ENCODE measurements around the gene SPNS3. TPM values are rescaled to one million over a fixed set of nuclear protein-coding genes. Genes with fewer than 3 reads are reported as not detected.

The SPNS3 gene
- total and polyA plus RNA-seq, 2 experiments from 2014 or later: 0.17 to 0.60 TPM

DNA sequence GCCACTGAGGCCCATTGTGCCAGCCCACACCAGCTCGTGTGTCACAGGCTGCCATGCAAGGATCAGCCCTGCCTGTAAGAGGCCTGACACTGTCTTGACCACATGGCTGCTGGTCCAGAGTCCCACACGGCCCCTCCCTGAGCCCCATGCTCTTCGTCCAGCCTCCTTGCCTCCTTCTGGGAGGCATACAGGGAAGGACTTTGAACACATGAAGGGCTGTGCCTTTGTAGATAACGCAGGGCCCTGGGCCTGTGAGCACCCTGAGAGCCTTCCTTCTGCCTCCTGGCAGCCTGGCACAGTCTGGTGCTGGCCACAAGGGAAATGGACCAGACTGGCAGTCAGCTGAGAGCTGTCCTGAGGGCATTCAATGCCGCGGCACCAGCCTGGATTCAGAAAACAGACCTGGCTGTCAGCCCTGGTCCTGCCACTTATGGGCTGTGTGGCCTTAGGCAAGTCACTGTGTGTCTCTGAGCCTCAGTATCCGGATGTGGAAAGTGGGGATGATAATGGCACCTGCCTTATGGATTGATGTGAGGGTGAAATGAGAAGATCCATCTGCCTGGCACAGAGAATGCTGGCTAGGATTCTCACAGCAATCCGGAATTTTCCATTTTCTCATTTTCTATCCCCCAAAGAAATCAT lies 45.7 kb downstream of the SPNS3 start:
- Histone ChIP-seq H3K4me2 (no peak overlapping the region), H3K9me3 (ENCODE audit: low read depth) (no peaks in the 10 kb centered on the region), H3K79me2 (no peaks in the 10 kb centered on the region), H3K9me2 (replicated peaks; ENCODE audit: insufficient read depth) (no peaks in the 10 kb centered on the region), H3K4me1 (ENCODE audit: insufficient read depth) (peaks cover 65% of the 10 kb centered on the region), H3K27me3 (no peaks in the 10 kb centered on the region), H3K27ac (peak overlapping the region; percentile 85), H3K4me3 (no peak overlapping the region), H3K36me3 (replicated peaks; ENCODE audit: insufficient read depth, low read depth) (no peaks in the 10 kb centered on the region), H4K20me1 (ENCODE audit: insufficient read depth, poor library complexity, severe bottlenecking) (no peaks in the 10 kb centered on the region), H2AFZ (no peak overlapping the region)
- WGBS (ENCODE audit: low lambda C conversion rate, missing lambda C conversion rate): 86% methylated on average over 8 of the region's 8 CpGs
- TF ChIP-seq EZH2 (IDR thresholded peaks at IDR 0.05; ENCODE audit: borderline replicate concordance) (no peak), EZH2phosphoT487 (IDR thresholded peaks at IDR 0.05; ENCODE audit: low read depth, severe bottlenecking, unreplicated experiment) (no peak)
- TF ChIP-seq, protein P1, sequence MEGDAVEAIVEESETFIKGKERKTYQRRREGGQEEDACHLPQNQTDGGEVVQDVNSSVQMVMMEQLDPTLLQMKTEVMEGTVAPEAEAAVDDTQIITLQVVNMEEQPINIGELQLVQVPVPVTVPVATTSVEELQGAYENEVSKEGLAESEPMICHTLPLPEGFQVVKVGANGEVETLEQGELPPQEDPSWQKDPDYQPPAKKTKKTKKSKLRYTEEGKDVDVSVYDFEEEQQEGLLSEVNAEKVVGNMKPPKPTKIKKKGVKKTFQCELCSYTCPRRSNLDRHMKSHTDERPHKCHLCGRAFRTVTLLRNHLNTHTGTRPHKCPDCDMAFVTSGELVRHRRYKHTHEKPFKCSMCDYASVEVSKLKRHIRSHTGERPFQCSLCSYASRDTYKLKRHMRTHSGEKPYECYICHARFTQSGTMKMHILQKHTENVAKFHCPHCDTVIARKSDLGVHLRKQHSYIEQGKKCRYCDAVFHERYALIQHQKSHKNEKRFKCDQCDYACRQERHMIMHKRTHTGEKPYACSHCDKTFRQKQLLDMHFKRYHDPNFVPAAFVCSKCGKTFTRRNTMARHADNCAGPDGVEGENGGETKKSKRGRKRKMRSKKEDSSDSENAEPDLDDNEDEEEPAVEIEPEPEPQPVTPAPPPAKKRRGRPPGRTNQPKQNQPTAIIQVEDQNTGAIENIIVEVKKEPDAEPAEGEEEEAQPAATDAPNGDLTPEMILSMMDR (IDR thresholded peaks at IDR 0.05; ENCODE audit: poor library complexity): no peak
- no peak for DNase-seq (ENCODE audit: low spot score)

DNA sequence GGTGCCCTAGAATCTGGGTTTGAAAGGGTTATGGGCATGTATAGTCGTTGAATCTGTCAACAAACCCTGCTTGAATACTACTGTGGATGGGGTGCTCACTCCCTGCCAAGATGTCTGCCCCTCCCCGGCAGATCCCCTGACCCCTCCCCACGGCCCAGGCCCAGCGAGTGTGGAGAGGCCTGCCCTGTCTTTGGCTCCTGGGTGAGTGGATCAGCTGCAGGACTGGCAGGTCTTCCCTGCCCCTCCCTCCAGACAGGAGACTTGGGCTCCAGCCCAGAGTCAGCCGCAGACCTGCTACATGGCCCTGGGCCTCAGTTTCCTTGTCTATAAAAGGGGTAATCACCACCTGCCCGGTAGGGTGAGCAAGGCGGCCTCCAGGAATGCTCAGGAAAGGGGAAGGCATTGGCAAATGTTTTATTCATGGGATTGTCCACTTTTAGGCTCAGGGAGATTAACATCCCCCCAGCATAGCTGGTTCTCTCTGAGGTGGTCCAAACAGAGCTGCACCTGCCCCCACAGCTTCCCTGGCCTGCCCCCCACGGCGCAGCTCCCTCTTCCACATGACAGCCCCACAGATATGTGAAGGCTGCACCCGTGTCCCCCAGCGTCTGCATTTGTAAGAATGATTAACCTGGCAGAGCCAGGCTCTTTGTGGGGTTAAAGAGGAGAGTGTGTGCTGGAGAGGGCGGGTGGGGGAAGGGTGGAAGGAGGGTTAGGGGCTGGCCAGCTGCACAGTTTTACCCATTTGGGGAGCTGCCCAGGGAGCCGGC lies 46.4 kb downstream of the SPNS3 start:
- Histone ChIP-seq H3K27ac (peak overlapping the region; percentile 85), H3K9me3 (ENCODE audit: low read depth) (no peaks in the 10 kb centered on the region), H3K4me1 (ENCODE audit: insufficient read depth) (peaks cover 65% of the 10 kb centered on the region), H2AFZ (no peak overlapping the region), H3K36me3 (replicated peaks; ENCODE audit: insufficient read depth, low read depth) (no peaks in the 10 kb centered on the region), H4K20me1 (ENCODE audit: insufficient read depth, poor library complexity, severe bottlenecking) (no peaks in the 10 kb centered on the region), H3K9me2 (replicated peaks; ENCODE audit: insufficient read depth) (no peaks in the 10 kb centered on the region), H3K4me3 (no peak overlapping the region), H3K27me3 (no peaks in the 10 kb centered on the region), H3K79me2 (no peaks in the 10 kb centered on the region), H3K4me2 (peak overlapping the region; percentile 10)
- 60% methylated on average over 13 of the region's 13 CpGs for WGBS (ENCODE audit: low lambda C conversion rate, missing lambda C conversion rate)
- TF ChIP-seq, protein P1 (IDR thresholded peaks at IDR 0.05; ENCODE audit: poor library complexity): no peak
- no peak for TF ChIP-seq EZH2 (IDR thresholded peaks at IDR 0.05; ENCODE audit: borderline replicate concordance)
- TF ChIP-seq EZH2phosphoT487 (IDR thresholded peaks at IDR 0.05; ENCODE audit: low read depth, severe bottlenecking, unreplicated experiment): no peak
- no peak for DNase-seq (ENCODE audit: low spot score)

DNA sequence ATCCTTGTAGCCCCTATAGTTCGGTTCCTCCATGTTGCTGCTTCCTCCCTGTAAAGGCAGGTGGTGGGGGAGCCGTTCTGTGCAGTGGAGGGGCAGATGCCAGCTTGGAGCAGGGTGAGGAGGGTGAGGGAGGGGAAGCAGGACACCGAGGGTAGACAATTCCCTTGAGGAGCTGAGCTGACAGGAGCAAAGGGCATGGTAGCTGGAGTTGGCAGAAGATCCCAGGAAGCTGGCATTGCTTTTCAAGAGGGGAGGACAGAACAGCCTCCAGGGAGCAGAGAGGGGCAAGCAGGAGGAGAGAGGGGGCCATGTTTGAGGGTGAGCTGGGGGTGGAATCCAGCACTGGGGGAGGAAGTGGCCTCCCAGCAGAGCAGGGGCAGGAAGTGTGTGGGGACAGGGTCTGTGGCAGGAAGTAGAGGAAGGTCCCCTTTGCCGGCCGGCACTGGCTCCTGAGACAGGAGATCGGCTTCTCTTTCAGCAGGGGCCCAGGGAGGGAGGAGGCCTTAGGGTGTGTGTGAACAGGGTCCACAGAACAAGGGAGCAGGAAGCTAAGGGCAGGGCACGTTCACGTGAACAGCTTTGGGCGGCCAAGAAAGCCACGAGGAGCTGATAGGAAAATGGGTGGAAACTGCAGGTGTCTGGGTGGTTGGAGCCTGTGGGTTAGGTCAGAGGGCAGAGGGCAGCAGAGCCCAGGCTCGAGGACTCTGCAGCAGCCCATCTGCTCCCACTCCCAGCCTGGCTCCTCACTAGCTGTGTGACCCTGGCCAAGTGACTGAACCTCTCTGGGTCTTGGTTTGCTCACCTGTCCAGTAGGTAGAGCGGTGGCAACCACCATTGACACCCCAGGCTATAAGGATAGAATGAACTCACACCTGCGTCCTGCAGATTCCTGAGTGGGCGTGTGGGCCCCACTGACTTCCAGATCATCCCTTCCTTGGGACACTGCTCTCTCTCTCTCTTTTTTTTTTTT lies 47.5 kb downstream of the SPNS3 start:
- Histone ChIP-seq H3K9me3 (ENCODE audit: low read depth) (no peaks in the 10 kb centered on the region), H4K20me1 (ENCODE audit: insufficient read depth, poor library complexity, severe bottlenecking) (no peaks in the 10 kb centered on the region), H3K27me3 (no peaks in the 10 kb centered on the region), H3K79me2 (no peaks in the 10 kb centered on the region), H3K27ac (peak overlapping the region; percentile 85), H2AFZ (no peak overlapping the region), H3K9me2 (replicated peaks; ENCODE audit: insufficient read depth) (no peaks in the 10 kb centered on the region), H3K4me3 (no peak overlapping the region), H3K4me1 (ENCODE audit: insufficient read depth) (peaks cover 54% of the 10 kb centered on the region), H3K4me2 (peak overlapping the region; percentile 10), H3K36me3 (replicated peaks; ENCODE audit: insufficient read depth, low read depth) (no peaks in the 10 kb centered on the region)
- peak; percentile 61 for DNase-seq (ENCODE audit: low spot score)
- TF ChIP-seq EZH2 (IDR thresholded peaks at IDR 0.05; ENCODE audit: borderline replicate concordance) (no peak), EZH2phosphoT487 (IDR thresholded peaks at IDR 0.05; ENCODE audit: low read depth, severe bottlenecking, unreplicated experiment) (no peak)
- TF ChIP-seq, protein P1 (IDR thresholded peaks at IDR 0.05; ENCODE audit: poor library complexity): no peak
- WGBS (ENCODE audit: low lambda C conversion rate, missing lambda C conversion rate): 43% methylated on average over 14 of the region's 14 CpGs

Measured in hepatocyte (in vitro differentiated cells).